Panc1 (cell line): ENCODE data around the gene PLPP4.

Source experiments
- POLR2AphosphoS5 ChIP-seq: IDR thresholded peaks from 2 replicates; pipeline ENCODE4 v1.6.1; 2012; ENCODE audit warnings: mild to moderate bottlenecking, low read depth, low read length, moderate library complexity
- REST ChIP-seq, 2 experiments: IDR thresholded peaks; 2 replicates each; pipeline ENCODE4 v1.6.1; 2011 to 2012; ENCODE audit warnings: low read depth in 2 of 2, control low read depth in 1 of 2, low read length in 1 of 2, mild to moderate bottlenecking in 1 of 2, moderate library complexity in 1 of 2; ENCODE audit not compliant: insufficient read depth in 1 of 2
- SIN3A ChIP-seq: IDR thresholded peaks from 2 replicates; pipeline ENCODE4 v1.6.1; 2012; ENCODE audit warnings: low read depth, mild to moderate bottlenecking, low read length, moderate library complexity, borderline replicate concordance; ENCODE audit not compliant: insufficient read depth
- TCF7L2 ChIP-seq: IDR thresholded peaks from 2 replicates; pipeline ENCODE4 v1.6.1; 2011; ENCODE audit warnings: mild to moderate bottlenecking, low read depth, low read length, inconsistent platforms
- TF ChIP-seq, protein P1 (sequence below): fragments of 450-650 bp; IDR thresholded peaks from 2 replicates; pipeline ENCODE4 v1.5.1; 2017; ENCODE audit warnings: mild to moderate bottlenecking

DNA sequence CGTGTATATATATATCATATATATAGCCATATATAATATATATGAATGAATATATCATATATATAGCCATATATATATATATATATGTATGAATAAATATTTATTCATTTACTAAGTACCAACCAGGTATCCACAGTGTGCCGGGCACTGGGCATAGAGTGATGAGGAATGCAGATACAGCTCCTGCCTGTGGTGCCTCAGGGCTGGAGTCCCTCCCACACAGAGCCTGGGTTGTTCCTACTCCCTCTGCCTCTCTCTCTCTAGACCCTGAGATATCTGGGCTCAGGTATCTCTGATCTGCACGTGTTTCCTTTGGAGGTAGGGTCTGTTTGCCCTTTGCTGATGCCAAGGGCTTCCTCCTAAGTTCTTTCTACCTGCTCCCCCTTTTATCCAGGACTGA is 1.4 kb upstream of the PLPP4 start:
- TF ChIP-seq, protein P1, sequence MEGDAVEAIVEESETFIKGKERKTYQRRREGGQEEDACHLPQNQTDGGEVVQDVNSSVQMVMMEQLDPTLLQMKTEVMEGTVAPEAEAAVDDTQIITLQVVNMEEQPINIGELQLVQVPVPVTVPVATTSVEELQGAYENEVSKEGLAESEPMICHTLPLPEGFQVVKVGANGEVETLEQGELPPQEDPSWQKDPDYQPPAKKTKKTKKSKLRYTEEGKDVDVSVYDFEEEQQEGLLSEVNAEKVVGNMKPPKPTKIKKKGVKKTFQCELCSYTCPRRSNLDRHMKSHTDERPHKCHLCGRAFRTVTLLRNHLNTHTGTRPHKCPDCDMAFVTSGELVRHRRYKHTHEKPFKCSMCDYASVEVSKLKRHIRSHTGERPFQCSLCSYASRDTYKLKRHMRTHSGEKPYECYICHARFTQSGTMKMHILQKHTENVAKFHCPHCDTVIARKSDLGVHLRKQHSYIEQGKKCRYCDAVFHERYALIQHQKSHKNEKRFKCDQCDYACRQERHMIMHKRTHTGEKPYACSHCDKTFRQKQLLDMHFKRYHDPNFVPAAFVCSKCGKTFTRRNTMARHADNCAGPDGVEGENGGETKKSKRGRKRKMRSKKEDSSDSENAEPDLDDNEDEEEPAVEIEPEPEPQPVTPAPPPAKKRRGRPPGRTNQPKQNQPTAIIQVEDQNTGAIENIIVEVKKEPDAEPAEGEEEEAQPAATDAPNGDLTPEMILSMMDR, result no peak
- TF ChIP-seq TCF7L2, result no peak
- no peak for TF ChIP-seq POLR2AphosphoS5
- no peak for TF ChIP-seq REST (IDR thresholded peaks at IDR 0.05; ENCODE audit: insufficient read depth in 1 of 2, low read depth in 2 of 2, low read length in 1 of 2)
- TF ChIP-seq SIN3A, result no peak
